Endothelial cell of umbilical vein (primary cell): ENCODE data around the gene SCP2.

Source experiments
- CTCF ChIP-seq, 2 donors: IDR thresholded peaks; 1 replicate in 1 of 2; 2 replicates in 1 of 2; pipeline ENCODE4 v1.5.1; 2011; ENCODE audit warnings: low read length in 2 of 2, mild to moderate bottlenecking in 2 of 2, moderate library complexity in 2 of 2, control low read depth in 1 of 2, inconsistent platforms in 1 of 2, low read depth in 1 of 2; ENCODE audit not compliant: insufficient read depth in 1 of 2; ENCODE audit errors: extremely low read depth in 1 of 2
- MYC ChIP-seq: IDR thresholded peaks from one replicate; pipeline ENCODE4 v1.6.1; 2011; ENCODE audit warnings: mild to moderate bottlenecking, low read depth, low read length
- POLR2A ChIP-seq: IDR thresholded peaks from 2 replicates; pipeline ENCODE4 v1.6.1; 2012; ENCODE audit warnings: low read depth, mild to moderate bottlenecking, control low read depth, low read length

GRCh38 chr1:53065391-53065790 is 138.3 kb downstream of the SCP2 start:
- TF ChIP-seq CTCF (IDR thresholded peaks at IDR 0.05; ENCODE audit: extremely low read depth in 1 of 2, insufficient read depth in 1 of 2, low read depth in 1 of 2, low read length in 2 of 2): no peak
- no peak for TF ChIP-seq POLR2A
- no peak for TF ChIP-seq MYC
